Suppressor macrophage treated with lipopolysaccharide for 4 hours (primary cell): ENCODE measurements around the gene CHRNA5.
"Not testable (repeated sequence)": the region's sequence is repeated elsewhere in the genome, so short reads cannot be mapped to it uniquely, and the experiment has no call there.

Experiments used
- DNase-seq: peaks from one replicate; pipeline ENCODE4 v3.0.0-alpha.2; 2020

Gene CHRNA5

DNA sequence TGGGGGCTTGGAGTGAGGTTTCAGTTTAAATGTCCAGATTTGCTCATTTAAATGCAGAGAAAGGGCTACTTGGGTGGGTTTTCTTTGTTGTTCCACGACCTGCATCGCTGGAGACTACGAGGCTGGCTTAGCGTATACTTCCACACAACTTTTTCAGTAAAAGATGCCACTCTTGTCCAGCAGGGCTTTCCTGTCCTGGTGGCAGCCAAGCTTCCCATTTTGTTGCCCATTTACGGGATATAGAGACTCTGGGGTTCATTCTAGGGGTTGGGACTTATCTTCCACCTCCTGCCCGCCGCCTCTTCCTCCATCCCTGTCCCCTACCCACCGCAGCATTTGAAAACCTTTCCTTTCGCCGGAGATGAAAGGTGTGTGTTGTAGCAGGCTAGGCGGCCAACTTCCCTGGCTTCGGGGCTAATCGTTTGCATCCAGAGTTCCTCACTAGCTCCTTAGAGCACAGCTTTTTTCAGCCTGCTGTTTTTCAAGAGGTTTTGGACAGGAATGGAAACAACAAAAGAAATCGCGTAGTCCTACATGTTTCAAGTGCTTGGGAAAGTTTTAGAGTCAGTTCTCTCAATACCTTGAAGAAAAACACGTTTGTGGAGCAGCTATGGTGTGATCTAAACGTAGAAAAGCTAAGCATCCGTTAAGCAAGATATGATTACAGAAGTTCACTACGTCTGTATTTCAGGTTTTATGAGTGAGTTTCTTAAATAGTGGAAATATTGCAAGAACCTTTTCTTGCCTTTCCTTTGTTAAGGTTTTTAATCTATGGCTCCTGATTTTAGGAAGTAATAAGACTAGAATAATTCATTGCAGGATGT, 843 bp downstream of the CHRNA5 start:
- peak; percentile 5 for DNase-seq

DNA sequence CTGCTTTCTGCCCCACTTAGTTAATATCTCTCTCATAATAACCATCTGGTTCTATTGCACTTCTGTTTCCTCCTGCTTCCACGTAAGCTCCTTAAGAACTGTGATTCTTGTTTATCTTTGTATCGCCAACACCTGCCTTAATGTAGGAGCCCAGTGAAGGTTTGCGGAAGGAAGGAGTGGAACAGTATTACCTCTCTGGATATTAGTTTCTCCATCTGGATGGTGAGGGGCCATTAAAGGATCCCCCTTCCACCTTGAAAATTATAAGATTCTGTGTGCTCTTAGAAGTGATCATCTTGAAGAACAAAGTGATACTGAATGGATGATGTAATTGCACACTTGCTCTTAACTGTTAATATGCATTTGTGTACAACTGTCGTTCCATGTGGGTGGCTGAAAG, 2.2 kb downstream of the CHRNA5 start:
- no peak for DNase-seq

DNA sequence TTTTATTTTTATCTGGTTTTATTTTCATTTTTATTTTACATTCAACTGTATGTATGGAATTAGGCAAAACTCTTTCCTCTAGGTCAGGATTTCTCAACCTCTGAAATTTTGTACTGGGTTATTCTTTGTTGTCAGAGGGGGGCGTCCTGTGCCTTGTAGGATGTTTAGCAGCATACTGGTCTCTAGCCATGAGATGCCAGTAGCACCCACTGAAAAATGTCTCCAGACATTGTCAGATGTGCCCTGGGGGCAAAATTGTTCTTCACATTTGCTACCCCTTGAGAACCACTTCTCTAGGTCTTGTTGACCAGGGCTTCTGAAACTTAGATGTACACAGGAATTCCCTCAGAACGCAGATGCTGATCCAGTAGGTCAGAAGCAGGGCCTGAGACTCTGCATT, 5.4 kb downstream of the CHRNA5 start:
- DNase-seq: no peak

DNA sequence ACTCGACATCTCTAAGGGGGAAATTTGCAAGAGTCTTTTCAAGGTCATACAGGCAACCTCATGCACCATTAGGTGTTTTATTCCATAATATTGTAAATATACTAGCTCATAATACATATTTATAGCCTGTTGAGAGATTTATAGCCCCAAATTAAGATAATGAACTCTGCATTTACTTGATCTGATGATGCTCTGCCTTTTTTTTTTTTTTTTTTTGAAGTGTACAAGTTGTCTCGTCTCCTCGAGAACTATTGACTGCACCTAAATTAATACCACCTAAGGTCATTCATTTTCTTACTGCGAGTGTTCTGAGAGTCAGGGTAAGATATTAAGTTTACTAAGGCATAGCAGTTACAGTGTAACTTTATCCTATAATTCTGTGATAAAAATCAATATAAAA, 6.1 kb downstream of the CHRNA5 start:
- no peak for DNase-seq

DNA sequence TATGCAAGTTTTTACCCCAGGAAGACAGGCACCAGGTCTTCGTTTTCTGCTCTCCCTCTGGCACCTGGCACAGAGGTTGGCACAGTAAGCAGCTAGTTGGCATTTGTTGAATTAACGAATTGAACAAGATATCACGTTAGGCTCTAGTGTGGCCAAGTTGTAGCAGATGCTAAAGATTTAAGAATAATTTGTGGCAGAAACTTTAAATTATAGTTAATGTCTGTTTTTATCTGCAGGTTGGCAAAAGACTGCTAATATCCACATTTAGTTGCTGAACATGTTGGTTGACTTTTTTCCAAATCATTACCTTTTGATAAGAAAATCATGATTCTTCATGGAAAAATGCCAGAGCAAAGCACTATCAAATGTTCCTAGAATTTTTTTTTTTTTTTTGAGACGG, 8.1 kb downstream of the CHRNA5 start:
- no peak for DNase-seq

DNA sequence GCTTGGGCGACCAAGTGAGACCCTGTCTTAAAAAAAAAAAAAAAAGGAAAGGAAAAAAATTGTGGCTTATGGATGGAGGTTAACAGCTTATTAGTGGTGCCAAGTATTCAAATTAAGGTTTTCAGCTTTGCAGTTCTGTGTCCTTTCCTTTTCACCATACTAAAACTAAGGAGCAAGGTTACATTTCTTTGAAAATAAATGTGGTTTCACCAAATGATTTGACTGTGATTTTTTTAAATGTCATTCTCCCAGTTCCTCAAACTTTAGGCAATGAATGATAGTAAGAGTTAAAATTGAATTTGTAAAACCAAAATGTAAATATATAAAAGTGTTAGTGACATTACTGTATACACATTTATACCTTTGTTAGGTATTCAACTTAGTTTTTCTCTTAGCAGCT, 9.6 kb downstream of the CHRNA5 start:
- no peak for DNase-seq

DNA sequence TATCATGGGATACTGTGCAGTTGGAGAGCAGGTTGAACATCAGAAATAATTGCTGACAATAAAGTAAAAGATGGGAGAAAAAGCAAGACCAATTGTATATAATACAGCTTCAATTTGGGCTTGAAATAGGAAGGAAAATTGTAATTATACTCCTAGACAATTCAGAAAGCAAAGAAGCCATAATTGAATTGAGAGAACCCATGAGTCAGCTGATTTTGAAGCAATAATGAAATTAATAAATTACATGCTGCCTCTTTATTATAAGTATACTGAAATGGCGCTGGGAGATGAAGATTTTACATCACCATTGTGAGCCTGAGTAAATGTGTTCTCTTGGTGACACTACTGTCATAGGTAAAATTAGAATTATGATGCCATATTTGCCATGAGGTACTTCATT, 32.3 kb downstream of the CHRNA5 start:
- no peak for DNase-seq

DNA sequence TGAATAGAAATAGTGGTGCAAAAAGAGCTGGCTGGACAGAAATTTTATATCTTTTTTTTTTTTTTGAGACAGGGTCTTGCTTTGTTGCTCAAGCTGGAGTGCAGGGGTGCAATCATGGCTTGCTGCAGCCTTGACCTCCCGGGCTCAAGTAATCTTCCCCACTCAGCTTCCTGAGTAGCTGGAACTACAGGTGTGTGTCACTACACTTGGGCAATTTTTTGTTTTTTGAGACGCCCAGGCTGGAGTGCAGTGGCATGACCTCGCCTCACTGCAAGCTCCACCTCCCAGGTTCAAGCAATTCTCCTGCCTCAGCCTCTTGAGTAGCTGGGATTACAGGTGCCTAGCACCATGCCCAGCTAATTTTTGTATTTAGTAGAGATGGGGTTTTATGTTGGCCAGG, 33.0 kb downstream of the CHRNA5 start:
- no peak for DNase-seq

DNA sequence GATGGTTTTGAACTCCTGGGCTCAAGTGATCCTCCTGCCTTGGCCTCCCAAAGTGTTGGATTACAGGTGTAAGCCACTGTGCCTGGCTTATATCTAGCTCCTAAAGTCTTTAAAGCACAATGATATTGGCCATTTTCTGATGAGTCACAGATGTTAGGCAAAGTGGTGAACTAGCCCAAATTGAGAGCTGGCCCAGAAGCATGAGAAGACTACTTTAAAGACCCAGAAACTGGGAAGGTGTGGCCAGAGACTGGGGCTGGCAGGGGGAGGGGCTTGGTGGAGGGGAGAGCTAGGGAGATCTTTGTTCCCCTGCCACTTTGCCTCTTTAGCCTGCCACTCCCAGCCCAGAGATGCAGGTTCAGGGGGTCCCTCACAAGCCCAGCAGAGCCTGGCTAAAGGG, 33.9 kb downstream of the CHRNA5 start:
- DNase-seq: no peak

DNA sequence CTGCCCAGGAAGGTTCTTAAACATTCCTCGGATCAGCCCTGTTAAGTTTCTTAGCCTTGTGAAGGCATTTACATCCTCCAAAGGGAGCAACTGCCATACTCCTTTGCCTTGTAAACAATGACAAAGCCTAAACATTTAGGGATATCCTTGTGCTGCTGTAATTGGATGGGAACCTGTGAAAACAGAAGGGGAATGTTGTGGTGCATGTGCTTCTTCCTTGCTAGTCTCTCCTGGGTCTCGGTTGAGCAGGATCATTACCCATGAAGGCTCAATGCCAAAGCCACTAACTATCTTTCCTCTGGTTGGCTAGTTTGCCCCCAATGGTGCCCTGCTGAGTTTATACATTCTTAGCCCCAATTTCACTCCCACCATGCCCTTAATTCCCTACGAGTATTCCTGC, 38.1 kb downstream of the CHRNA5 start:
- no peak for DNase-seq

DNA sequence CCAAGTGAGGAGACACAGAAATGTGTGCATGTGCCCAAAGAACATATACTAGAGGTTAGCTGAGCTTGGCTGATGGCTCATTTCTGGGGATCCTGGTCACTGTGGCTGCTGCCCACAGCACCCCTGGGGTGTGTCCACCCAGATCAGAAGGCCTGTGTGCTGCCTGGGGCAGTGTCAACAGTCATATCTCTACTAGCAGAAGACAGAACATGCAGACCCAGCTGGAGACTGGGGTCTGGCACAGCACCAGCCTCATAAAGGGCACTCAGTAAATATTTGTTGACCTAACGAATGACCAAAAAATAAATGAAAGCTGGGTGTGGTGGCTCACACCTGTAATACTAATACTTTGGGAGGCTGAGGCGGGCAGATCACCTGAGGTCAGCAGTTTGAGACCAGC, 39.1 kb downstream of the CHRNA5 start:
- no peak for DNase-seq

DNA sequence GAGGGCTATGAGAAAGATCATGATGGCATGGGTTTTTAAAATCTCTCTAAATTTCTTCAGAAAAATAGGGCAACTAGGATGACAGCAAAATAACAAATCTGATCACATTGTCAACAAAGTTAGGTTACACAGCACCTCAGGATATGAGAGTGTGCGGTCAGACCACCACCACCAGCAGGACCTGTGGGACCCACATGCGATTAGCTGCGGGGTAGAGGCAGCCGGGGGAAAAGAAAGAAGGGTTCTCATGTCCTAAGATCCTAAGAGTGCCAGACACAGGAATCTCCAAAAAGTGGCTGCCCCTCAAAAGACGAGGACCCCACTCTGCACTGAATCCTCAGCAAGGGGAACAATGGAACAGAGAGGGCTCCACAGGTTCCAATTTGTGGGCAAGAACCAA, 39.9 kb downstream of the CHRNA5 start:
- no peak for DNase-seq

DNA sequence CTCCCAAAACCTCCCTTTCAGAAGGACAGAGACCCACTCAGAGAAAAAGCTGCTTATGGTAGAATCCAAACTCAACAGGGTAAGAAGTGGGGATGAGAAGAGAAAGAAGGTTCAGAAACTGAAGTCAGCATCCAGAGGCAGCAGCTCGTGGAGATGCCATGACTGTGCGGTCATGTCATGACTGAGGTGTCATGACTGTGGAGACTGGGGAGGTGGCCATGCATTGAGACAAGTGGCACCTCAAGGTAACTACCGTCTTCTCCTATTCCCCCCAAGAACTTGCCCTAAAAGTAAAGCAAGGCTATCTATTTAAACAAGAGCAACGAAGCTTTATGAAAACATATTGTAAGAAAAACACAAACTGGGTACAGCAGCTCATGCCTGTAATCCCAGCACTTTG, 40.4 kb downstream of the CHRNA5 start:
- no peak for DNase-seq

DNA sequence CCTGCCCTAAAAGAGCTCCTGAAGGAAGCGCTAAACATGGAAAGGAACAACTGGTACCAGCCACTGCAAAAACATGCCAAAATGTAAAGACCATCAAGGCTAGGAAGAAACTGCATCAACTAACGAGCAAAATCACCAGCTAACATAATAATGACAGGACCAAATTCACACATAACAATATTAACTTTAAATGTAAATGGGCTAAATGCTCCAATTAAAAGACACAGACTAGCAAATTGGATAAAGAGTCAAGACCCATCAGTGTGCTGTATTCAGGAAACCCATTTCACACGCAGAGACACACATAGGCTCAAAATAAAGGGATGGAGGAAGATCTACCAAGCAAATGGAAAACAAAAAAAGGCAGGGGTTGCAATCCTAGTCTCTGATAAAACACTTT, 44.2 kb downstream of the CHRNA5 start:
- not testable (repeated sequence) for DNase-seq

DNA sequence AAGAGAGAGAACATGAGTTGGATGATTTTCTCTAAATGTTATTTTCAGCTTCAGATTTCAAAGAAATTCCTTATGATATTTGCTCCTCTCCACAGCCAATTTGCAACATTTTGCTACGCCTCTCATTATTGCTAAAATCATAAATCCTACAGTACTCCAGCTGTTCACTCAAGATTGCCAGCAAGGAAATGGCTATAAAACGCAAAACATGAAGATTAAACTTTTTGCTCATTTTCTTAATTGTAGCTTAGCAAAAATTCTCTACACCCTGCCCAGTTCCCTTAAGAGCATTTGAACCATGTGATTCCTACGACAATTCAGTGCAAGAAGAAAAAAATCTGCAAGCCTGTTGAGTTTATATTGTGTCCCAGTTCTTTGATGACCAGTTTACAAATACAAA, 48.7 kb downstream of the CHRNA5 start:
- no peak for DNase-seq

DNA sequence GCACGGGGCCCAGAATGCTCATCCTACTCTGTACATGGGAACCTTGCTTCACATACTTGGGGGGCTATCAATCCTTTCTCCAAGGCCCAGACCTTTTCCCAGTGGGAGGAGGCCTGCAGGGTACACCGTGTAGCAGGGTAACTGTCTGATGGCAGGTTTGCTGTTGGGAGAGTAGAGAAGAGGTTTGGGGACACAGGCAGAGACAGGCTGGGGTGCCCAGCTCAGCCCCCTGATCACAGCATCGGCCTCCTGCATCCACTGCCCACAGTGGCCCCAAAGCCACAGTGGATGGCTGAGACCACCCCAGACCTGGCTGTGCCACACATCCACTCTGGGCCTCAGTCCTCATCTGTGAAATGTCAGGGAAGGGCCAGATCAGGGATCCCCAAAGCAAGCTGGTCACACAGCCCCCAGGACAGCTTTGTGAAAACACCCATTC, 49.9 kb downstream of the CHRNA5 start:
- DNase-seq: no peak

DNA sequence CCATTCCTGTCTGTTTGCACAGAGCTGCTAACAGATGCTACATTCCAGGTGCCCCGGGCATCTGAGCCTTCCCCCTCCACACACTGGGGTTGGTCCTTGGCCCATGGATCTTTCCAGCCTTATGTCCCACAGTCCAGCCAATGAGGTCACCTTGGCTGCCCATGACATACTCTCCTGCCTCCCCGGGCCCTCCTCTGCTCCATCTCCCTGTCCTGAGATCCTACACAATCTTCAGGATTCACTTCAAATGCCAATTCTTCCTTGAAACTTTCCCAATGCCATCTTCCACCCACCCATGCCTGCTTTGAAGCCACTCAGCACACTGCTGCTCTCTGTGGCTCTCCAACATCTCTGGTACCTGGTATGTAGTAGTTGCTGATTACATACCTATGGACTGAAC, 51.2 kb downstream of the CHRNA5 start:
- DNase-seq: no peak

DNA sequence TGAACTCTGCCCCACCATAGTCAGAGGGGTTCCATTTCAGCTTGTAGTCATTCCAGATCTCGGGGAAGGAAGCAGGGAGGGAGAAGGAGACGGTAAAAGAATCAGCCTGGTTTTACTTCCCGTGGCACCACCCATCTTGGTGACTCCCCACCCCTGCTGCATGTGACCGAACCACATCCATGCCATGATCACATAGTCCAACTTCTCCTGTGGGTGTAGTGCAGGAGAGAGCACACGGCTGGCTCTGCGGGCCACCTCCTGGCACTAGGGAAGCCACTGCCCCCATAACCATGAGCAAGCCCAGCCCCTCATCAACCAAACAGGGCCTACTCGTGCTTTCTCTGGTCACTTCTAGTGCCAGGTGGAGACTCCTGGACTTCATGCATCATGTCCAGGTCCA, 51.8 kb downstream of the CHRNA5 start:
- peak; percentile 51 for DNase-seq

DNA sequence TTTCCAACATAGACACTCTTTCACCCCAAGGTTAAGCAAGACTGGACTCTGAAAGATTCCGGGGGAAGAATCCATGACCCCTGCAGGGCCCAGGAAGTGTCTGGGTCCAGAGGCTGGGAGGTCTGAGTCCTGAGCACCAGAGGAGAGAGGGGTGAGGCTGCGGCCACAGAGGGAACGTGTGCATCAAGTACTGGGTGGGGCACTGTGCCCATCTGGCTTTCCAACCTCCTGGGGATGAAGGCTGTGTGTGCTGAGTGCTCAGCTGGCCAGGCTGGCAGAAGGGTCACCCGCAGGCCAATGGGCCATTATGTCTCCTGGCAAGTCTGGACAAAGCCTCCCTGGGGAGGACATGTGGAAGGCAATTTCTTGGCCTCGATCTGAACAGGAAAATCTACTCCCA, 52.2 kb downstream of the CHRNA5 start:
- no peak for DNase-seq

DNA sequence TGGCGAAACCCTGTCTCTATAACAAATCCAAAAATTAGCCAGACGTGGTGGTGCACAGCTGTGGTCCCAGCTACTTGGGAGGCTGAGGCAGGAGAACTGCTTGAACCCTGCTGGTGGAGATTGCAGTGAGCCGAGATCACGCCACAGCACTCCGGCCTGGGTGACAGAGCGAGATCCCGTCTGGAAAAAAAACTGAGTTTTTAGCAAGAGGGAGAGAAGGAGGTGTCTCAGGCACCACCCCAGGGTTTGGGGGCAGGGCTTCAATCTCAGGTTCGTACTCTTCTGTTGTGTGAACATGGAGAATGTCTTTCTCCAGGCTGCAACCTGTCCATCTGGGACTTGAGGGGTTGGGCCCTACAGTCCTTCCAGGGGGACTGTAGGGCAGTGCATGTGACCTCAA, 52.7 kb downstream of the CHRNA5 start:
- no peak for DNase-seq

DNA sequence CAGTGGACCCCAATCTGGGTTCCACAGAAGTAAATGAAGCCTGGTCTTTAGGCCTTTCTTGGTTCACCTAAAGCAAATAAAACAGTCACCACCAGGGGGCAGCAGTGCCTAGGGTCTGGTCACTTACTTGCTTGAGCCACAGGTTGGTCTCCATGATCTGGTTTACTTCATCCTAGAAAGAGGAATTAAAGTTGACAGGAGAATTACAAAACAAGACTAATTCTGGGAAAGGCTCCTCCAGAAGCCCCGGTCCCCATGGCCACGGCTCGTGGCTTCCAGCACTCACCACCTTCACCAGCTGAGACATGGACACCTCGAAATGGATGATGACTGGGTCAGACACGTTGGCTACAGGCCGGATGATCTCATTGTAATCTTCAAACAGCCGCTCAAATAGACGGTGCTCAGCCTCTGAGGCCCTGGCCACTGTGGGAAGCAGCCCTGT, 53.2 kb downstream of the CHRNA5 start:
- peak; percentile 92 for DNase-seq

DNA sequence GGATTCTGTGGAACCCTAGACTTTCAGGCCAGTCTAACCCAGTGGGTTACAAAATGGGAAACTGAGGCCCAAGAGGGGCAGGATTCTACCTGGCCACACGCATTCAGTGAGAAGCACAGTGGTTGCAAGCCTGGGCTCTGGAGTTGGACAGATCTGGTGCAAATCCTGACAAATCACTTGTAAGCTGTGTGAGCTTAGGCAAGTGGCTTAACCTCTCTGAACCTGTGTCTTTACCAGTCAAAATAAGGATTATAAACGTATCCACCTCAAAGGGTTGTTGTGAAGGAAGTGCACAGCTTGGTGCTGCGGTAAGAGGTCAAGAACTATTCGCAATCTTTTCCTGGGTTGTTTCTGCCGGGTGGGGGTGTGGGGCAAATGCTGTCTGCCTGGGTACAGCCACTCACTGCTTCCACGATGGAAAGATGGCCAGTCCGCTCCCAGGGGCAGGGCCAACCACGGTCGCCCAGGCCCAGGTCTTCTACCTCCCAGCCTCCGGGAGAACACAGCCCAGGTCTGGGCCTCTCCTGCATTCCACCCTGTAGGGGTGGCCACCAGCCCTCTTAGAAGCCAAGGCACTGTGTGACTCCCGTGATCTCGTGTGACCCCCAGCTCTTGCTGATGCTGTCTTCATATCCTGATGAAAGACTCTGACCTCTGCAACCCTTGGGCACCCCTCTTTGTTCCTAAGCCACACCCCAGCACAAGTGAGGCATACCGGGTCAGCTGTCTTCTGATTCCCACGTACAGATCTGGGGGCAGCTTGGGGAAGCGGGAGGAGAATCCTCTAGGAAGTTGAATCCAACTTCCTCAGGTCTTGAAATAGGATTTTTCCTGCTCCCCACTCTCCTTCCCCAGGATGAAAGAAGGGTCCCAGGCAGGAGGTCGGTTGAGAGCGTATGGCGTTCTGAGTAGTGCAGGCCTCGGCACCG, 54.0 kb downstream of the CHRNA5 start:
- DNase-seq: no peak

DNA sequence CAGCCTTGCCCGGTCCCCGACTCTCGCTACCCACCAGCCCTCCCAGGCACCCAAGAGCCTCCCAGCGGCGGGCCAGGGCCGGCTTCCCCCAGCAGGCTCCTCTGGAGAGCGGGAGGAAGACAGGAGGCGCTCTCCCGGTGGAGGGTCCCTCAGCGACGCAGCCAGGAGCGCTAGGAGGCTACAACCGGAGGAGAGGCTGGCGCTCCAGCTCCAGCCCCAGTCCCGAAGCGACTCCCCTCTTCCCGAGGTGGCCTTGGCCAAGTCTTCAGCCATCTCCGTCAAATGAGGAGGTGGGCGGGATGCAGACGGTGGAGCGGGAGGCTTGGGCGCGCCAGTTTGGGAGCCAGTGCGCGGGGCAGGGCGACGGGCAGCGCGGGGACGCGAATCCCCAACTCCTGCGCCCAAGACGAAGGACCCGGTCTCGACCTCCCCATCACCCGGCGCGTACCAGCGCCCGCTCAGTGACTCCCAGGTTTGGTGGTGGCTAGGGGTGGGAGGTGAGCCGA, 54.8 kb downstream of the CHRNA5 start:
- DNase-seq: no peak
